GM12872 (cell line): ENCODE data around the gene PPFIBP2.

Source experiments
- TF ChIP-seq, protein P1 (sequence below): IDR thresholded peaks from 3 replicates; pipeline ENCODE4 v1.5.1; 2011; ENCODE audit warnings: low read depth, mild to moderate bottlenecking, low read length, moderate library complexity; ENCODE audit not compliant: insufficient read depth

Gene PPFIBP2

GRCh38 chr11:7499081-7499480 lies 14.7 kb upstream of the PPFIBP2 start:
- TF ChIP-seq, protein P1, sequence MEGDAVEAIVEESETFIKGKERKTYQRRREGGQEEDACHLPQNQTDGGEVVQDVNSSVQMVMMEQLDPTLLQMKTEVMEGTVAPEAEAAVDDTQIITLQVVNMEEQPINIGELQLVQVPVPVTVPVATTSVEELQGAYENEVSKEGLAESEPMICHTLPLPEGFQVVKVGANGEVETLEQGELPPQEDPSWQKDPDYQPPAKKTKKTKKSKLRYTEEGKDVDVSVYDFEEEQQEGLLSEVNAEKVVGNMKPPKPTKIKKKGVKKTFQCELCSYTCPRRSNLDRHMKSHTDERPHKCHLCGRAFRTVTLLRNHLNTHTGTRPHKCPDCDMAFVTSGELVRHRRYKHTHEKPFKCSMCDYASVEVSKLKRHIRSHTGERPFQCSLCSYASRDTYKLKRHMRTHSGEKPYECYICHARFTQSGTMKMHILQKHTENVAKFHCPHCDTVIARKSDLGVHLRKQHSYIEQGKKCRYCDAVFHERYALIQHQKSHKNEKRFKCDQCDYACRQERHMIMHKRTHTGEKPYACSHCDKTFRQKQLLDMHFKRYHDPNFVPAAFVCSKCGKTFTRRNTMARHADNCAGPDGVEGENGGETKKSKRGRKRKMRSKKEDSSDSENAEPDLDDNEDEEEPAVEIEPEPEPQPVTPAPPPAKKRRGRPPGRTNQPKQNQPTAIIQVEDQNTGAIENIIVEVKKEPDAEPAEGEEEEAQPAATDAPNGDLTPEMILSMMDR: no peak

GRCh38 chr11:7500251-7500650 lies 13.5 kb upstream of the PPFIBP2 start:
- TF ChIP-seq, protein P1: no peak

DNA sequence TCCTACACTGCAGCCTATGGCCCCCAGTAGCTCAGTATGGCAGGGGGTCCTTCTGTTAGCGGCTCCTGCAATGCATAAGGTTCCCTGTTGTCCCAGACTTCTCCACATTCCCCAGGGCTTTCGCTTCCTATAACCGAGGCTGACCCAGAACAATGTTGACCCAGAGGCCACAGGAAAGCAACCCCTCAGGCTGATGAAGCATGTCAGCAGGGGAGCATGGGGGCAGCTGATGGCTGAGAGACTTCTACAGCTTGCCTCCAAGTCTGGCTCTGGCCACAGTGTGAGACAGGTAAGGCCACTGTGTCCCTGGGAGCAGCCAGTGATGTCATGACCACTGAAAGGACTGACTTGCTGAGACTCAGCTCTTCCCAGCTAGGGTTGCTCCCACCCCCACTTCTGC lies 12.5 kb upstream of the PPFIBP2 start:
- TF ChIP-seq, protein P1: no peak

- TF ChIP-seq, protein P1: no peak
Measured at GRCh38 chr11:7501894-7502293, 11.9 kb upstream of the PPFIBP2 start.

DNA sequence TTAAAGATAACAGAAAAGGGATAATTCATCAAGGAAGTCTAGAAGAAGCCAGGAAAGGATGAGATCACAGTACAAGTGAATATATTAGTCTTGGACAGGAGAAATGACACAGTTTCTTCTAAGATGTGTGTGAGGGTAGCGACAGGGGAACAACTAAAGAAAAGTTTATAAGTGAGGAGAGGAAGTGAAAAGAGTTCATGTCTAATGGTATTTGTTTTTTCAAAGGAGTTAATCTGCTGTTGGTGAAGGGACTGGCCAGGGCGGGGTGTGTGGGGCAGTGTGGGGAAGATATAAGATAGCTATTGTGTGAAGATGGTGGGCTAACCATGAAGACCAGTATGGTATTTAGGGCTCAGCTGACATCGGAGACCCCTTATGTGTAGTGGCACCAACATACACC lies 7.6 kb upstream of the PPFIBP2 start:
- TF ChIP-seq, protein P1: no peak

- TF ChIP-seq, protein P1: no peak
Measured at GRCh38 chr11:7508087-7508486, 5.7 kb upstream of the PPFIBP2 start.

GRCh38 chr11:7509966-7510365 lies 3.8 kb upstream of the PPFIBP2 start:
- TF ChIP-seq, protein P1: no peak

- TF ChIP-seq, protein P1: no peak
Measured at GRCh38 chr11:7511401-7511800, 2.4 kb upstream of the PPFIBP2 start.
